Midbrain (tissue), 1 donor: Measurements from ENCODE around the gene AKR1C3.
"Not testable (repeated sequence)": the region's sequence is repeated elsewhere in the genome, so short reads cannot be mapped to it uniquely, and the experiment has no call there.

Experiments
- DNase-seq: peaks from one replicate; lab custom pipeline; 2025; lab: John Stamatoyannopoulos, UW

Gene AKR1C3

DNA sequence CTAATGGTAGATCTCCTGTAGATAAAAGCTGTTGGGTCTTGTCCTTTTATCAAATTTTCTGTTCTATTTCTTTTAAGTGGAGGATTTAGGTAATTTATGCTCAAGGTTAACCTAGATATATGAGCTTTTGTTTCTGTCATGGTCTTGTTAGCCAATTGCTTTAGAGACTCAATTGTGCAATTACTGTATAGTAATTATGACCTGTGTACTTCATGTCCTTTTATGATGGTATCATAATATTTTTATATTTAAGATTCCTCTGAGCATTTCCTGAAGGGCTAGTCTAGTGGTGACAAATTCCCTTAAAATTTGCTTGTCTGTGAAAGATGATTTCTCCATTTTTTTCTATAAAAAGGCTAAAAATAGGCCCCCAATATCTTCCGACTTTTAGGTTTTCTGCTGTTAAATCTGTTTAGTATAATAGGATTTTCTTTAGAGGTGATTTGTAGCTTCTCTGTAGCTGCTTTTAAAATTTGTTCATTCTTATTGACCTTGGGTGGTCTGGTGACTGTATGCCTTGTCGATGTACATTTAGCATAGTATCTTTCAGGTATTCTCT is 5.4 kb upstream of the AKR1C3 start:
- no peak for DNase-seq

DNA sequence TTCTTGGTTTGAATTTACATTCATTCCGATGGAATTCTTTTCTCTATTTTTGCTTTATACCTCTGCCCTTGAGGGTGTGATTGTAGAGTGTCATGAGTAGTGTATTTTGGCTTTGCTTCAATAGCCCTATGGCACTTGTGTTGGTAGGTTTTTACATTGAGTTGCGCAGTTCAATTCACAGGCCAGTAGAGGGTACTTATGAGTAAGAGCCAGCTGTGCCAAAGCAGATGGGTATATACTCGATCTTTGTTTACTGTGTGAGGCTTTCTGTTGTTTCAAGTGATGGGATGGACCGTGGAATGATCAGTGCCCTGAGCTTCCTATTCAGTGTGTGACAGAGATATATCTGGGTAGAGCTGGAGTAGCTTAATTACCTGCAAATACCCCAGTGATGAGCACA is 4.3 kb upstream of the AKR1C3 start:
- no peak for DNase-seq

DNA sequence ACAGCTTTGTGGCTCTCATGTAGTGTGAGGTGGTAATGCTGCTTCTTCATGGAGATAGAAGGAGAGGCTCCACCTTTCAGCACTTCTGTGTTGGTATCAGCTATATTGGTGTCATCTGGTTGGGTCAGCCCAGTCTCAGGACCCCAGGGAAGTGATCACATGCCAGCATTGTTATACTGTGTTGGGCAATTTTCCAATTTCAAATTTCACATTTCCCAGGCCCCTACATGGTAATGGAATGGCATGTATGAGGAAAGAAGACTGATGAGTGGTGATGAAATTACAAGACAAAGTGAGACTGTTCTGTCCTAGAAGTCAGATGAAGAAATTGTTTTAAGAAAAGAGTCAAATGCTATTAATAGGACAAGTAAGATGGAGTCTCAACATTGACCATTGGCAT is 3.7 kb upstream of the AKR1C3 start:
- no peak for DNase-seq

DNA sequence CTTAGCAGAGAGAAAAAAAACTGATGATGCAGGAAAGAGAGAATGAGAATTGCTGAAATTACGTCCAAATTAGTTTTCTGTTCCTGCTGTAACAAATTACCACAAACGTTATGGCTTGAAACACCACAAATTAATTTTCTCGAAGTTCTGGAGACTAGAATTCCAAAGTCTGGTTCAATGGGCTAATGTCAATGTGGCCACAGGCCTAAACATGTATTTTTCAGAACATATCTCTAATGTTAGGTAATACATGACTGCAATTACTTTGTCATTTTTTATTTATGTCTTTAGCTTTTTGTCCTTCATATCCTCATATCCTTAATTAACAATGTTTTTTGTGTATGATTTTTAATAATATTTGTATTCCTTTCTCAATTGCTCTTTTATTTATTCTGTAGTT is 3.0 kb upstream of the AKR1C3 start:
- no peak for DNase-seq

DNA sequence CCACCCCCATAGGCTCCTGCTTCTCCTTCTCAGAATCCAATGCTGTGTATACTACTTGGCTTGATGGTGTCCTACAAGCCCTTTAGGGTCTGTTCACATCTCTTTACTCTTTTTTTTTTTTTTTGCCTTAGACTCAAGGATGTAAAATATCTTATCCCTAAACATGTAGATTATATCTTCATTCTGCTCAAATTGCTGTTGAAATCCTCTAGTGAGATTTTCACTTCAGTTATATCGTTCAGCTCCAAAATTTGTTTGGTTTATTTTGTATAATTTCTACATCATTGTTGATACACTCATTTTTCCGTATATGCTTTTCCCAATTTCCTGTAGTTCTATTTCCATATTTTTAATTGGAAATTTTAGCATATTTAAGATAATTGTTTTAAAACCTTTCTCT is 1.8 kb upstream of the AKR1C3 start:
- no peak for DNase-seq

DNA sequence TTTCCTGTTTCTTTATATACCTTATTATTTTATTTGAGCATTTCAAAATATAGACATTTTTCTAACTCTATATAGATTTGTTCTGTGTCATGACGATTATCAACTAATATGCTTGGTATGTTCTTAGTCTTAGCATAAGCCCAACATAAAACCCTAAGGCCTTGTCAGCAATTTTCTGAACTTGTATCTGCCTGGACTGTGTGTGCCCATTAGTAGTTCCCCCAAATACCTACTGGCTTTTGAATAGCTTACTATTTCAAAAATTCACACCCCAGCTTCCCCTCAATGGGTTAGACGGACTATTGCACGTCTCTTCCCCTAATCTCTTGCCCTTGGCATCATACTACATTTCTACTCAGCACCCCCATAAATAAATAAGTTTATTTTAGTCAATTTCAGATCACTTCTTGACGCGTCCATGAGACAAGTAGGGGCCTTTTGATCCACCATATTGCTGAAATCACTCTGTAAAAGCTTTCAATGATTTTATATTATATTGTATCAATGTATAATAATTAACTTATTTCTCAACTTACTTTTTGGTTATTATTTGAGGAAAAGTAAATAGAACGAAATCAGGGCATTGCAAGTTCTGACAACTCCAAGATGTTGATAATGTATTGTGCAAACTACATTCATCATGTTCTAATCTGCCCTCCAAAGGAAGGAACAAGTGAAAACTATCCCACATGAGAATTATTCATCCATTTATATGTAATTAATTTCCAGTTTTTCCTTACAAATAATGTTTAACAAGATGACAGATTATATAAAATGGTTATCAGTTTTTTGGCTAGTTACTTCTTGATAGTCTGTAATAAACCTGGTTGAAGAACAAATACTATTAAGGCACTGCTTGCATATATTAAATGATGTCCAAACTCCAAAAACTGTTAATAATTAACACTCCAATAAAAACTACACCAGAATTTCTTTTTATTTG is 1.1 kb upstream of the AKR1C3 start:
- DNase-seq, result no peak

DNA sequence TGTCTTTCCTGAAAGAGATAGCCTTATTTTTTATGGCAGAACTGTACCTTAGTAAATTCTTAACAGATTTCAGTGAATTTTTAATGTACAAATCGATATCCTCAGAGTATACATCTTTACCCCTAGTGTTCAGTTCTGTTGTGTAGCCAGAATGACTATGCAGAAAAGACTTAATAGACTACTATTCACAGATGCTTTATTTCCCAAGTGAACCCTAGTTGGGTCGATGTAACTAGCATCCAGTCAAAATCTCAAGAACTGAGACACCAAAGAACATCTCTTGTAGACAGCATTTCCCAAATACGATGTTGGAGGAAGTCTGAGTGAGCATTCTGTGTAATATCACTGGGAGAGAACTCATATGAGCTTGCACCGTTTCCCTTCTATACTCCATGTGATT is 1.5 kb downstream of the AKR1C3 start:
- no peak for DNase-seq

DNA sequence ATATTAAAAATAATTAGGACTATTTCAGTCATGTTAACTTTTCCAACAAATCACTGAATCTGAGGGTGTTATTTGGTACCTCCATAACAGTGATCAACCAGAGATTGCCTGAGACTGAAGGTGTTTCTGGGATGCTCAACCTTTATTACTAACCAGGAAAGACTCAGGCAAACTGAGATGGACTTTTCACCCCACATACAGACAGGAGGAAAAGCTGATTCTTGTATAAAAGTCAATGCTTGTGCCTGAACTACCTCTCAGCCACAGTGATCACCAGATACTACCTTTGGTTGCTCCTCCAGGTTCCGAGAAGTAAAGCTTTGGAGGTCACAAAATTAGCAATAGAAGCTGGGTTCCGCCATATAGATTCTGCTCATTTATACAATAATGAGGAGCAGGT is 1.9 kb downstream of the AKR1C3 start:
- DNase-seq, result no peak

DNA sequence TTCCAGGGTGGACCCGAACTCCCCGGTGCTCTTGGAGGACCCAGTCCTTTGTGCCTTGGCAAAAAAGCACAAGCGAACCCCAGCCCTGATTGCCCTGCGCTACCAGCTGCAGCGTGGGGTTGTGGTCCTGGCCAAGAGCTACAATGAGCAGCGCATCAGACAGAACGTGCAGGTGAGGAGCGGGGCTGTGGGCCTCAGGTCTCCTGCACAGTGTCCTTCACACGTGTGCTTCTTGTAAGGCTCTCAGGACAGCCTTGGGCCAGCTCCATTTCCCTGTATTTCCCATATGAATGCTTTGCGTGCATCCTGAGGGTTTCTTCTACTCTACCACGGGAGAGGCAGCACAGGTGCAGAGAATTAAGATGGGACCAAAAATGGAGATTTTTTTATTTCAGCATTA is 8.3 kb downstream of the AKR1C3 start:
- not testable (repeated sequence) for DNase-seq

DNA sequence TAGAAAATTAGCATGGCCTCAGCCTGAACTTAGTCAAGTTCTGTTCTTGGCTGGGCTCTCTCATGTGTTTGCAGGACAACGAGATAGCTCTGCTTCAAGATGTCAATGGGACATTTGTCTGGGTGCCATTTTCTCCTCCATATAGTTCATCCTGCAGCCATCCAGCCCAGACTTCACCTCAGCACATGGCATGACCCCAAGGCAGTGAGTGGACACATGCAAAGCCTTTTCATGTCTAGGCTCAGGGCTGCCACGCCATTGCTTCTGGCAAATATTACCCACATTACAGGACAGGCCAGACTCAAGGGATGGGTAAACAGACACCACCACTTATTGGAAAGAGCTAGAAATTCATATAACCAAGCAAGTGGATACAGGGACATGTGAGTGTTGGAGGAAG is 9.3 kb downstream of the AKR1C3 start:
- DNase-seq, result no peak

DNA sequence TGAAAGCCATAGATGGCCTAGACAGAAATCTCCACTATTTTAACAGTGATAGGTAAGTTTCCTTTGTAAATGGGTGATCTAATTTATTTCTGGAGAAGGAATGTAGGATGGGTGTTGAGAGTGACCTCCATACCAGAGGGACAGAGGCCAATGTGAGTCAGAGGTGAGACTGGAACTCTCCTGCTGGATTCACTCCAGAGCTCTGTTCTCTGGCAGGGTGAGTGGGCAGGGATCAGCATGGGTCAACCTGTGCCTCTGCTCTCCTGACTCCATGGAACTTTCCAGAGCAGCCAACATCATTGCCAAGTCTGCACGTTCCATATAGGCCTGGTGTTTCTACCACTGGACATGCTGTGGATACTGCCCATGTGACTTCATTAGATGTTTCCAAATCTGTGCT is 11.4 kb downstream of the AKR1C3 start:
- no peak for DNase-seq

DNA sequence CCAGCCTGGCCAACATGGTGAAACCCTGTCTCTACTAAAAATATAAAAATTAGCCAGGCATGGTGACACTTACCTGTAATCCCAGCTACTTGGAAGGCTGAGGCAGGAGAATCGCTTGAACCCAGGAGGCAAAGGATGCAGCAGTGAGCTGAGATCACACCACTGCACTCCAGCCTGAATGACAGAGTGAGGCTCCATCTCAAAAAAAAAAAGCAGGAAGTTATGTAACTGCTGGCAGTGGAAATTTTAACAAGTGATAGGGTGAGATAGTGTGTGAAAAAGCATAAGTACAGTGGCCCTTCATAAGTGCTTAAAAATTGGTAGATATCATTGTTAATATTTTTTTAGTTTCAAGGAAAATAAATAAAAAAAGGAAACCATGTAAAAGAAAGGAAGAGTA is 12.3 kb downstream of the AKR1C3 start:
- DNase-seq, result no peak

DNA sequence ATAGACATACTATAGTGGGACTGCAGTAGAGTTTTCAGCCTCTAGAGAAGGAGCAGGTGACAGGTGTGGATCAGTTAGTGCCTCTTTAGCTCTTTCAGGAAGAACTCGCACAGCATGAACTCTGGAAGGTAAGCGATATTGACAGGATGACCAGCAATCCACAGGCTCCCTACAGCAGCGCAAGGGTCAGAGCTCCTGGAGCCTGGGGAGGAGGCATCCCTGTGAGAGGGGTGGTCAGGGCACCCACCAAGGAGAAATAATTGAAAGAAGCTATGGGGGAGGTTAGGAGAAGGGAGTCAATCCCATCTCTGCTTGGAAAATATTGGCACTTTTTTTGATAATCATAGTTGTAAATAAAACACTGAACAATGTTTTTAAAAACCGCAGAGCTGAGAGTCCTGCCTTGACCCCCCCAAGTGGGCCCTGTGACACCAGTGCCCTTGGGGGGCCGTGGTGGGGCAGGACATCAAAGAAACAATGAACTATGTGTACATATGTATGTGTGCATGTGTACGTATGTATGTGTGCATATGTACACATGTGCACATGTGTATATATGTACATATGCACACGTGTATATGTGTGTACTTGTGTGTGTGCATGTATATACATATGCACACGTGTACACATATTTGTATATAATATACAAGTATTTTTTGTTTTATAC is 13.8 kb downstream of the AKR1C3 start:
- DNase-seq, result no peak

DNA sequence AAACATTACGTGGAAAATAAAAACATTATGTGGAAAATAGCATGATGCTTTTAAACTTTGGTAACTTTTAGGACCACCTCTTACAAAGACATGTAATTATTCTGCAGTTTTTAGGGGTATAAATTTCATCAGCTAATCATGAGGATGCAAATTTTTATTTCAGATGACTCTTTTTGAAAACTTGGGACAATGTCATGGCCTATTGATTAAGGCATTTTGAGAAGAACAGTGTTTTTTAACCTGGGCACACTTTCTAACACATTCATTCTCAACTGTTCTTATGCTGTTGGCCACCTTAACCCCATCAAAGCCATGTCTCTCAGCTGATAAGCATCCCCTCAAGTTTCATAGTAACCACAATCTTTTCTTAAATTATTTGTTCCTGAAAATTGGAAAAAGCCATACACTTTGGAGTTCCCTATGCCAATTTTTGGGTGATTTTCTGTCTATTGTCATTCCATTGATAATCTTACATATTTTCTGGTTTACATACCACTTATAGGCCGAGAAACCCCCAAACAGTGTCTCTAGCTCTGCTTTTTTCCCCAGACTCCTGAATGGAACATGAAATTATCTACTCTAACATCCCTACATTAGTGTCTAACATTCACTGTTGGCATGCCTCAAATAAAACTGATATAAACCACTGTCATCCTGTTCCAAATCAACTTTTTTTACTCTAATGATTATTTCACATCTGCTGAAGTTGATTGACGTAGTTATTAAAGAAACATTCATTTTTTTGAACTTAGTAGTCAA is 14.6 kb downstream of the AKR1C3 start:
- DNase-seq, result no peak

DNA sequence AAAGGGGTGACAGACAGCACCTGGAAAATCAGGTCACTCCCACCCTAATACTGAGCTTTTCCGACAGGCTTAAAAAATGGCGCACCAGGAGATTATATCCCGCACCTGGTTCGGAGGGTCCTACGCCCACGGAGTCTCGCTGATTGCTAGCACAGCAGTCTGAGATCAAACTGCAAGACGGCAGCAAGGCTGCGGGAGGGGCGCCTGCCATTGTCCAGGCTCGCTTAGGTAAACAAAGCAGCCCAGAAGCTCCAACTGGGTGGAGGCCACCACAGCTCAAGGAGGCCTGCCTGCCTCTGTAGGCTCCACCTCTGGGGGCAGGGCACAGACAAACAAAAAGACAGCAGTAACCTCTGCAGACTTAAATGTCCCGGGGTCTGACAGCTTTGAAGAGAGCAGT is 15.6 kb downstream of the AKR1C3 start:
- not testable (repeated sequence) for DNase-seq

DNA sequence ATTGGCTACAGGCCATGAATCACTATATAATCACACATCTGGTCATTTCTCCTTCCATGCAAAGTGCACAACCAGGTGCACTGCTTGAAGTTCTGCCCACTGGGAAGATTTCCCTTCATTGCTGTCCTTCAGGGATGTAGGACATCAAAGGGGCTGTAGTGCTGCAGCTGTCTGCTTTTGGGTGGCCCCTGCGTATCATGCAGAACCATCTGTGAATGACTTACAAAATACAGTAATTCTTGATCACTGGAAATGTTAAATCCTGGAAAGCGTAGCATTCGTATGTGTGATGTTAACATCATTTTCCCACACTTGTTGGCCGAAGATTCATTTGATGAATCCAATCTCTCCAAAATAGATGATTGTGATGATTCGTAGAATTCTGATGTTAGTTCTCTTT is 22.4 kb downstream of the AKR1C3 start:
- DNase-seq, result no peak

DNA sequence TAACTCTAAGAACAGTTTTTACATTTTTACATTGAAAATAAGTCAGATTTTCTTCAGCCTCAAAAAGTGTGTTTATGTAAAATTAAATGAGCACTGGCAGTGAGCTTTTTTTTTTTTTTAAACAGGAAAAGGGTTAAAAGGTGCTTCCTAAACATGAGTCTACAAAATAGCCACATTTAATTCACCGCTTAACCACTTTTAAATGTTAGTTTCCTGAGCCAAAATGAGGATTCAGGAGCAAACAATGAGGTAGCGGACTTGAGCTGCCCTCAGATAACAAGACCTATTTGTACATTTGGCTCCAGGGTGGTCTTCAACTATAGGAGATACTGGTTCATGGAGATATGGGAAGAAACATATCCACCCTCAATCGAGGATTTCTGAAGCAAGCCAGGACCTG is 22.8 kb downstream of the AKR1C3 start:
- DNase-seq, result no peak

DNA sequence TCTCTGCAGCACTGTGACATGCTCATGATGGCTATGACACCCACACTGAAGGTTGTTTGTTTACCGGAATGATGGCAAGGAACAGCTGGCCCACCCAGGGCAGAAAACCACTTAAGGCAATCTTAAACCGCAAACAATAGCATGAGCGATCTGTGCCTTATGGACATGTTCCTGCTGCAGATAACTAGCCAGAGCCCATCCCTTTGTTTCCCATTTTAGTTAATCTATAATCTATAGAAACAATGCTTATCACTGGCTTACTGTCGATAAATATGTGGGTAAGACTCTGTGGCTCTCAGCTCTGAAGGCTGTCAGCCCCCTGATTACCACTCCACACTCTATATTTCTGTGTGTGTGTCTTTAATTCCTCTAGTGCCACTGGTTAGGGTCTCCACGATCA is 25.8 kb downstream of the AKR1C3 start:
- DNase-seq, result not testable (repeated sequence)

DNA sequence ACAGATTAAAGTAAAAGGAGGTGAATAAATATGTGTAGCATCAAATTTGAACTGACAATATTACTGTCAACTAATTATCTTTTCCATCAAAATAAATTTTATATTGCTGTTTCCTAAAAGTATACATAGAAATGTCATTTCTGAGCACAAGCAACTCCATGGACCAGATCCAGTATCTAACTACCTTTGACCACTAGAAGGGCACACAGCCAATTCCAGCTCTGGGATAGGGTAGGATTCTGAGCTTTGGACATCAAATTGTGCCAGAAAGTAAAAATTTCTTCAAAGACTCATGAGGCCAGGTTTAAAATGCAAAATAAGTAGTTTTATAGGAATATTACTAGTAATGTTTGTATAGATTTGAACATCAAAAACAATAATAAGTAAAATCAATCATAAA is 29.7 kb downstream of the AKR1C3 start:
- DNase-seq, result no peak

DNA sequence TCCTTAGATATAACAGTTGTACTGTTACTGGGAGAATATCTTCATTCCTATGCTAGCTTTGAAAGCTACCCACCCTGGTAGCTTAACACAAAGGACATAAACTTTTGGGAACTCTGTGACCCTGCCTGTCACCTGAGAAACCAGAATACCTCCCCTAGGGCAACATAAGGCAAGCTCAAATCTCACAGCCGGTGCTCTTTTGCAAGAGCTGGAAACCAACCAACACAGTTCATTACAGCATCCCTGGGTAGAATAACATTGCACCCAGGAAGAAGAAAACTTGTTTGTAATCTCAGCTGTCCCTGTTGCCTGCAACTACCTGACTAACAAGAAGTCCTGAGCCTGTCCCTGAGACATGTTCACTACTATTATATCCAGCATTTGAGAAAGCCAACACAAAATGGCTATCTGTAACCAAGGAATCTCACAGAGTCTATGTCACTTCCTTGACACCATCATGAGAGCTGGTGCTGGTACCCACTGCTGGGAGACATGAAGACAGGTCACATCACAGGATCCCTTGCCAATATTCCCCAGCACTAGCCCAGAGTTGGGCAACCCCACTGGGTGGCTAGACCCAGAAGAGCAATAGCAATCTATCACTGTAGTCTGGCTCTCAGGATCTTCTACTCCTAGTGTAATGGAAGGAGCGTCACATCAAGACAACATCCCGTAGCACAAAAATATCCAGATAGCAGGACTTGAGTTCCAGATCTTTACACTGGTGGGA is 31.3 kb downstream of the AKR1C3 start:
- no peak for DNase-seq

DNA sequence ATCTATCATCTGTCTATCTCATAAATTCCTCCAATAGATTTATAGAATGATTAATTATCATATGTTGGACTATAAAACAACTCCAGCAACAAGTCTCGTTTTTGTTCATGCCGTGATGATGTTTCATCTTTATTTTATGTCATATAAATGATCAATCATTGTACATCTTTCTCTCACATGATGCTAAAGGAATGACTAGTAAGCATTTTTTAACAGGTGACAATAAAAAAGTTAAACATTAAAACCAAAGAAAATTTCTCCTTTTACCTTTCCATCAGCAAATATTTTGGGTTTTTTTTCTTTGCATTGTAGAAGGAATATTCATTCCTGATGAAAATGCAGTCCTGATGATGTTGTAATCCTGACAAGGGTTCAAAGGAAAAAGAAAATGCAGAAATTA is 41.4 kb downstream of the AKR1C3 start:
- DNase-seq, result no peak
